Stimulated activated CD4-positive, alpha-beta T cell treated with anti-CD3 and anti-CD28 coated beads, TNF-alpha, amount 100 ng/mL, for 1 hour (primary cell): ENCODE results near the gene AP3D1.

ENCODE experiments used
- DNase-seq, 3 donors: peaks; one replicate each; pipeline ENCODE4 v3.0.0-alpha.2; 2020; ENCODE audit warnings: low read depth in 3 of 3, low spot score in 1 of 3

Gene AP3D1

GRCh38 chr19:2181633-2181997 lies 30.2 kb upstream of the AP3D1 start:
- DNase-seq: no peak

DNA sequence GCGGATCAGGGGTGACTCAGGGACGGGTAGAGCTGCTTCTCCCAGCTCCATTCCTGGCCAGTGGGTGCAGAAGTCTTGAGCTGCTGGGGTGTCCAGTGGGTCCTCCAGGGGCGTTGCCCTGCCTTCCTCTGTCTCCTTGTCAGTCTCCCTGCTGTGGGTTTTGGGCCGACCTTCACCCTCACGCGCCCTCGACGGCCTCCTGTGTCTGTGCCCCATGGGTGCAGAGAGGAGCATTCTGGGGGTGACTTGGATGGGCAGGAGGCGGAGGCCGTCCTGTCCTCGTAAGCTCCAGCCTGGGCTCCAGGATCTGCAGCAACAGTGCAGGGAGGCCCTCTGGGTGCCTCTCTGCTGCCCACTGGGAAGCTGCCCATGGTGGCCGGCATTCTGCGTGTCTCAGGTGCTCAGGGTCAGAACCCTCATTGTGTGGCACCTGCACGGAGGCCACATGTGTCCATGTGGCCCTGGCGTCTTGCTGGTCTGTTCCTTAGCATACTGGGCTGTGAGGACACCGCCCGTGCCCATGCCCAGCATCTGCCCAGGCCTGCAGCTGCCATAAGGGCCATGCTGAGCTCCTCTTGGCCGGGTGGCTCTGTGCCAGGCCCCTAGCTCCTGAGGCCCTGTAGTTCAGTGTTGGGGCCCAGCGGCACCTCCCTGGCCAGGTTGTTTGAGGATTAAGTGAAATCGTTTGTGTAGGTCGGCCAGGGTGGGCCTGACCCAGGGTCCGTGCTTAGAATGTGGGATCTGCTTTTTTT lies 29.7 kb upstream of the AP3D1 start:
- DNase-seq: no peak

DNA sequence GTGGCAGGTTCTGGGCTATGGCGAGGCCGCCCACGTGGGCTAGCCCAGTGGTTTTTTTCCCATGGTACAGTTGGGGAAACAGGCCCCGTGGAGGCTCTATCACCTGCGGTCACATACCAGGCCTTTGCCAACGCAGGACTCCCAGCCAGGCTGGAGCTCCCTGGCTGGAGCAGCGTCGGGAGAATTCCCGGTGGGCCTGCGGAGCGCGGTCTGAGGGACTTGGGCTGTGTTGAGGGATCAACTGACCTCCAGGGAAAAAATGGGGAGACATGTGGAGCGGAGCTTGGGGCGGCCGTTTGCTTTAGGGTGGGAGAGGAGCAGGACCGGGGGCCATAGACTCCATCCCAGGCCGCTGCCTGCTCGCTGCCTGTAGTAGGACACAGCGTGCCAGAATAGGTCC lies 28.7 kb upstream of the AP3D1 start:
- no peak for DNase-seq

DNA sequence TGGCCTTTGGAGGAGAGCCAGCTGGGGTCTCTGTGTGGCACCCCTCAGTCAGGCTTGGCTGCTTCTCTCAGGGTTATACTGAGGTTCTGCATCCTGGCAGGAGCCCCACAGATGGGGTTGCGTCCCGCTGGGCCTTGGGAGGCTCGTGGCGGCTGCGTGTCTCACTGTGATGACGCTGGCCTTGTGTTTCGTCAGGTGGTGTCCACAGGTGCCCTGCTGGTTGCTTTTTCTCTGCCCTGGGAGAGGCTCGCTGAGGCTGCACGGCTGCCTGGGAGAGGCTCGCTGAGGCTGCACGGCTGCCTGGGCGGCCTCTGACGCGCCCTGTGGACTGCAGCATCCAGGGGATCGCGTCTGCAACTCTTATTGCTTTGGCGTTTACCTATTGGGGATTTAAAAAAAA lies 27.7 kb upstream of the AP3D1 start:
- no peak for DNase-seq

- no peak for DNase-seq
Observed at GRCh38 chr19:2176337-2176994, 25.1 kb upstream of the AP3D1 start.

GRCh38 chr19:2175742-2176141 lies 24.4 kb upstream of the AP3D1 start:
- no peak for DNase-seq

GRCh38 chr19:2173767-2174577 lies 22.6 kb upstream of the AP3D1 start:
- DNase-seq: no peak

- DNase-seq: no peak
Observed at GRCh38 chr19:2173388-2173766, 22.0 kb upstream of the AP3D1 start.

DNA sequence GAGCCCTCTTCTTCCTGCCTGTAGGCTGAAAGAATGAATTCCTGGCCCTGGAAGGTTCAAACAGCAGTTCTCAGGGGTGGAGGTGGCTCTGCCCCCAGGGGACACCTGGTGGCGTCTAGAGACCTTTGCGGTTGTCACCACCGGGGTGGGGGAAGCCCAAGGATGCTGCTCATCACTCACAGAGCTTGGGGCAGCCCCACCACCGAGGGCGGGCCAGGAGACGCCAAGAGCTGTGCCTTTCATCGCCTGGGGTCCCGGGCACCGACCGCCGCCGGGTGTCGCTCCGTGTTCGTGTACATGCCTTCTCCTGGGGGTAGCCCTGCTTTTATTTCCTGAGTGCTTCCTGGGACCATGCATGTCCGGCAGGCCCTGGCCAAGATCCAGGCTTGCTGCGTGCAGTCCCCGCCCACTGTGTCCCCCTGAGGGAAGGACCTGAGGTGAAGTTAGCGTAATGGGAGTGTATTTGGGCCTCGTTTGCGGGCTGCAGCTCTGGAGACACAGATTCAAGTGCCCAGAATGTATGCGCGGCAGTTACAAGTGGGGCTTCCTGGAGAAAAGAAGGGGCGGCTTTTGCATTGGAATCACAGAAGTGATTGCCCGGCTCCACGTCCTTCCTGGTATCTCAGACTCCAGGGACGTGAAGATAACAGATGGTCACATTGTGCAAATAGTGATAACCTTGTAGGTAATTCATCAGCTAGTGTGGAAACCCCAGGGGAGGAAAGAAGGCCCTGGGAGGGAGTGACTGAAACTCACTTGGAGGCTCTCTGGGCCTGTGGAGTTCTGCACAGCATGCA lies 20.2 kb upstream of the AP3D1 start:
- DNase-seq: peak; percentile 48 to 64 (median 51)

DNA sequence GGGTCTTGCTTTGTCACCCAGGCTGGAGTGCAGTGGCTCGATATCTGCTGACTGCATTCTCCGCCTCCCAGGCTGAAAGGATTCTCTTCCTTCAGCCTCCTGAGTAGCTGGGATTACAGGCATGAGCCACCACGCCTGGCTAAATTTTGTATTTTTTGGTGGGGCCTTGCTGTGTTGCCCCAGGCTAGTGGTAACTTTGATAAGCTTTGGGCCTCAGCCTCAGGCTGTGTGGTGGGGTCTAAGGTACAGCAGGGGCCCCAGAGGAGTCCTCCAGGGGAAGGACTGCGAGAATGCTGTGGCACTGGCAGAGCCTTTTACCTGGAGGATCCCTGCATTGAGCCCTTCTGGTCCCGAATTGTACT lies 19.6 kb upstream of the AP3D1 start:
- no peak for DNase-seq

- DNase-seq: no peak
Observed at GRCh38 chr19:2170219-2170618, 18.9 kb upstream of the AP3D1 start.

DNA sequence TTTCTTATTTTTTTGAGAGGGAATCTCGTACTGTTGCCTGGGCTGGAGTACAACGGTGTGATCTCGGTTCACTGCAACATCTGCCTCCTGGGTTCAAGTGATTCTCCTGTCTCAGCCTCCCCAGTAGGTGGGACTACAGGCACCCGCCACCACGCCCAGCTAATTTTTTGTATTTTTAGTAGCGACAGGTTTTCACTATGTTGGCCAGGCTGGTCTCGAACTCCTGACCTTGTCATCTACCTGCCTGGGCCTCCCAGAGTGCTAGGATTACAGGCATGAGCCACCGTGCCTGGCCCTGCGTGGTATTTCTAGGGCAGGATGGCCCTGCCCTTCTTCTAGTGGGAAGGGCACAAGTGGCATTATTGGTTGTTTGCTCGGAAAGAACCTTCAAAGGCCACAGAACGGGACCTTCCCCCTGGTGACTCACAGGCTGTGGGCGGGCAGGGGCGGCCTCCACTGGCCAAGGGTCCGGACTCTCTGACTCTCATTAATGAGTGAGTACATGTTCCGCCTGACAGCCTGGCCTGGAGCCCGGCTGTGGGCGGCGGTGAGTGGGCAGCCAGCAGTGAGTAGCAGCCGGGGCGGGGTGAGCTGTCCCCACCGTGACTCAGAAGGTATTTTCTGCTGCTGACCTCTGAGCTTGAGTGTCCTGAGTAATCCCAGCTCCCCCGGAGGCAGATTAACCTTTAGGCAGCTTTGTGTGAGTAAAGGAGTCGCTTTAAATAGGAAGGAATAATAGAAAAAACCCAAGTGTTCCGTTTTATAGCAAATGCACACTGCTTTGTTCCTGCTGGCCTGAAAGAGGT lies 17.5 kb upstream of the AP3D1 start:
- DNase-seq: peak in 2 of 3 donors; percentile 20 to 65

GRCh38 chr19:2167896-2168618 lies 16.7 kb upstream of the AP3D1 start:
- DNase-seq: no peak

DNA sequence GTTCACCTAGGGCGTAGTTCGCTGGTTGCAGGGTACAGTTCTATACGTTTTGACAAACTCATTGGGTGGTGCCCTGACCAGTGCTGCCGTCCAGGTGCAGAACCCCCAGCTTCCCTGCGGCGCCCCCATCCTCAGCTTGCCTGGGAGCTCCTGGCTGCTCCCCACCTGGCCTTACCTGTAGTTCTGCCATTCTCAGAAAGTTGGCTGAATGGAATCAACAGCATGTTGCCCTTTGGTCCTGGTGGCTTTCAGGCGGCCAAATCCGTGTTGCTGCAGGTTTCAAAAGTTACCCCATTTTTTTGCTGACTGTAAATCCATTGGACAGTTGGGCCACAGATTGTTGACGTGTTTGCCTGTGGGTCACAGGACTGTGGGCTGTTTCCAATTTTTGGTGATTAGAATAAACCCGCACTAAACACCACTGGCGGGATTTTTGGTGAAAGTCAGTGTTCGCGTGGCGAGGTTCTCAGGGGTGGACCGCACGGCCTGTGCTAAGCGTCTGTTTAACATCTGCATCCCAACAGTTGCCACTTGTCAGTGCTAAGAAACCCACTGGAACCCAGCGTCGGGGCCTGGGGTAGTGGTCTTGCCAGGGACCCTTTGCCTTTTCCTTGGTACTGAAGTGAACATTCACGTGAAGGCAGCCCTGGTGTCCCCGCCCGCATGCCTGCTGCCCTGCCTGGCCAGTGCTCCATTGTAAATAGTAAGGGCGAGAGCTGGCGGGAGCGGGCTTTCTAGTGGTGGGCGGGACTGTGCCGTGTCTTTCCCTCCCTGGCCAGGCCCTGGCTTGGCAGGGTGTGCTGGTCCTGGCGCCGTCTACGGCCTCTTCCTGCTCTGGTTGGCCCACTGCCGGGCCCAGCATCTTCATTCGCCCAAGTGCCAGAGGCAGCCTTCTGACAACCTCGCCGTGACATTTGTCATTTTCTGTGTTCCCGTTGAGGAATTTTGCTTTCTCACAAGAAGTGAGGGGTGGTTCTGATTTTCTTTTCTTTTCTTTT lies 15.7 kb upstream of the AP3D1 start:
- no peak for DNase-seq

DNA sequence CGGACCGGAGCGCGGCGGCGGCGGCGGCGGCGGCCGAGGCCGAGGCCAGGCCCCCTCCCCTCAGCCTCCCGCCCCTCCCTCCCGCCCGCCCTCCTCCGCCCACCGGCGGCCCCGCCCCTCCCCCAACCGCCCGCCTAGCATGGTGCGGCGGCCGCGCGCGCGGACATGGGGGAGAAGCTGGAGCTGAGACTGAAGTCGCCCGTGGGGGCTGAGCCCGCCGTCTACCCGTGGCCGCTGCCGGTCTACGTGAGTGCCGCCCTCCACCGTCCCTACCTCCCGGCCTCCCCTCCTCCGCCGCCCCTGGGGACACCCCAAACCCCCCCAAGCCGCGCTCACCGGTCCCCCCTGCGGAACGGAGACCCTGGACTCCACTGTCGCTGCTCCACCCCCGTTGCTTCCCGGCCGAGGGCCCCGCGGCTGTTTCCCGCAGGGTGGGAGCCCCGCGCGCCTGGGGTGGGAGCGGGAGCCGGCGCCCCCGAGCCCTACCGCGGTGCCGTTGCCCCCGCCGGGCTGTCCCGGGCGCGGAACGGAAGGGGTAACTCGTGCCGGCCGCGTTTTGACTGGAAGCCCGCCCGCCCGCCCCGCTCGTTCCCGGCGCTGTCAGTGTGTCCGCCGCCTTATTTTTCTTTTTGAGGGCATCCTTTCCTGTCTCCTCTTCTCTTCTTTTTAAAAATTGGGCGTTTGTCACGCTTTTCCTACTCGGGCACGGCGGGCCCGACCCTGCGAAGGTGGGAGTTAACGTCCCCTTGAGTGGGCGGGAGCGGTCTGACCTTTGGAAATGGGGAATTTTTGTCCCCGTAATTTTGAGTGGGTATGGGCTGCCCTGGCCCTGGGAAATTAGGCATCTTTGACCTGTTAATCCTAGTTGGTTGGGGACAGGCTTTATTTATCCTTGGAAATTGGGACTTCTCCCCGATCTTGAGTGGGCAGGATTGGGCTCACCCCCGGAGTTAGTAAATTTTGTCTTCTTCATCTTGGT lies 12.9 kb upstream of the AP3D1 start:
- DNase-seq: no peak

- no peak for DNase-seq
Observed at GRCh38 chr19:2160379-2160778, 9.0 kb upstream of the AP3D1 start.

GRCh38 chr19:2157452-2157851 lies 6.1 kb upstream of the AP3D1 start:
- no peak for DNase-seq
